HG02852 (cell line): ENCODE measurements around the gene TRIAP1.
"Not testable (repeated sequence)": the region's sequence is repeated elsewhere in the genome, so short reads cannot be mapped to it uniquely, and the experiment has no call there.

Experiments
- ATAC-seq: cut with Tn5 transposase; IDR thresholded peaks from one replicate; pipeline ENCODE4 v1.9.1; 2021; ENCODE audit warnings: mild to moderate bottlenecking, moderate library complexity; ENCODE audit not compliant: unreplicated experiment

Gene TRIAP1

GRCh38 chr12:120468821-120469449 lies 22.8 kb upstream of the TRIAP1 start:
- ATAC-seq = peak; percentile 32

DNA sequence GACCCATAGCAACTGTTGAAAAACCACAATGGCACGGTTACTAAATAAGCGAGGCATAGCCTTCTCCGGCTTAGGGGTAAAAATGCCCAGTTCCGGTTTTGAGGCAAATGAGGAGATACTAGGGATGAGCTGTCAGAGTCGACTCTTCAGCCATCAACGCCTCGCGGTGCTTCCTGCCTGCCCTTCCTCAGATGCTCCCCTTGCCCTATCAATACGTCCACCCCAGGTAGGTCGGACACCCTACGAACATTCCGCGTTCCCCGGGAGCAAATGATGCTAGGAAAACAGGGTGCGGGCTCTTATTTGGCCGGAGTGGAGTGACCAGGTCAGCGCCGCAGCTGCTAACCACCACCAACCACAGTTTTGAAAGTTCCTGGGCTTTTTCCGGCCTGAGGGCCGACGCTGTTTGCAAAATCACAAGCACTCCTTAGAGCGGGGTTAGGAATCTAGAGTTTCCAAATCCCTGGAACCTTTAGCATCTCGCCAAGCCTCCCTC lies 22.2 kb upstream of the TRIAP1 start:
- ATAC-seq = no peak

- ATAC-seq = no peak
Measured at GRCh38 chr12:120467439-120467838, 21.3 kb upstream of the TRIAP1 start.

DNA sequence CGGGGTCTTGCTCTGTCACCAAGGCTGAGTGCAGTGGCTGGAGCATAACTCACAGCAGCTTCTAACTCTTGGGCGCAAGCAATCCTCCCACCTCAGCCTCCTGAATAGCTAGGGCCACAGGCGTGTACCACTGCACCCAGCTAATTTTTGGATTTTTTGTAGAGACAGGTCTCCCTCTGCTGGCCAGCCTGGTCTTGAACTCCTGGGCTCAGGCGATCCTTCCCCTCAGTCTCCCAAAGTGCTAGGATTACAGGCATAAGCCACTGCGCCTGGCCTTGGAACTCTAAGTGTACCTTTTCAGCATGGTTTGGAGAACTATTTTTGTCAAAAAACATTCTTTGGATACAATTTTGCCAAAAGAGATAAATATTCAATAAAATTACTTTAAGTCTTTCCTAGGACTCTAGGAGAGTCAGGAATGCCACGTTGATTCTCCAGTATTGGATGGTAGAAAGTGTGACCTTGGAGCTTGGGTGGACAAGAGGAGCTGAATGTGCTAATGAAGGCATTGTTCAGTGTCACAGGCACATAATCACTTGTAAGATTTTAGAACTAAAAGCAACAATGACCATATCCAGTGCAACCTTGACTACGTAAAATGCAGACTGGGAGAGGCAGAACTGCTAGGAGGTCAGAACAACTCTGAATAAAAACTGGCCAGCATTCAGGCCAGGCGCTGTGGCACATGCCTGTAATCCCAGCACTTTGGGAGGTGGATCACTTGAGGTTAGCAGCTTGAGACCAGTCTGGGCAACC lies 20.6 kb upstream of the TRIAP1 start:
- no peak for ATAC-seq

DNA sequence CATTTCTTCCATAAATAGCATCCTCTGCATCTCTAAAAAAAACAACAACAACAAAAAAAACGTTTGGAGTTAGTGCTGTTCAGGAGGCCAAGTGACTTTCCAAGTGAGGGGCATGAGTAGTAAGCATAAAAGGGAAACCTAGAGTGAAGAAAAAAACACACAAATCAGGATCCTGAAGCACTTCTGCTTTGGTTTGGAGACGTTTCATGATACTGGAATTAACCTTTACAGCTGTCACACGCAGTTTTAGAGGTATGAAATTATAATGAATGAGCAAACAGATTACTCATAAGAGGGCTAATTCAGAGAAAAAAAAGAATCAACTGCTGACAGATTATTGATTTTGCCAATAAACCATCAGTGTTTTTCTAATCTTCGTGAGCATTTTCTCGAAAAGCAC lies 19.6 kb upstream of the TRIAP1 start:
- no peak for ATAC-seq

DNA sequence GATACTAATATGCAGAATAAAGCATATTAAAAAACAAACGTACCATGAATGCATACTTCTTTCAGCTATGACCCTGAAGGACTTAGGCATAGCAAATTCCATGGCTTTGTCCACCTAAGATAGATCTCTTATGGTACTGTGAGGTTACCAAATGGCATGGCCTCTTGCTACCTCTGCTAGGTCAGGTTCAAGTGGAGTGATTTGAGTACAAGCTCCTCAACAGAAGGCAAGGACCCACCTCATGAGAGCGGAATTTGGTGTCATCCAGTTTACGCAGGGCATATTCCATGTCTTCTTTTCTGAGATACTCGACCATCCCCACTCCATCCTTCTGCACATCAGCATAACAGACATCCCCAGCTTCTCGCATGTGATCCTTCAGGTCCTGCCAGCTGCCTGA lies 17.5 kb upstream of the TRIAP1 start:
- ATAC-seq = no peak

DNA sequence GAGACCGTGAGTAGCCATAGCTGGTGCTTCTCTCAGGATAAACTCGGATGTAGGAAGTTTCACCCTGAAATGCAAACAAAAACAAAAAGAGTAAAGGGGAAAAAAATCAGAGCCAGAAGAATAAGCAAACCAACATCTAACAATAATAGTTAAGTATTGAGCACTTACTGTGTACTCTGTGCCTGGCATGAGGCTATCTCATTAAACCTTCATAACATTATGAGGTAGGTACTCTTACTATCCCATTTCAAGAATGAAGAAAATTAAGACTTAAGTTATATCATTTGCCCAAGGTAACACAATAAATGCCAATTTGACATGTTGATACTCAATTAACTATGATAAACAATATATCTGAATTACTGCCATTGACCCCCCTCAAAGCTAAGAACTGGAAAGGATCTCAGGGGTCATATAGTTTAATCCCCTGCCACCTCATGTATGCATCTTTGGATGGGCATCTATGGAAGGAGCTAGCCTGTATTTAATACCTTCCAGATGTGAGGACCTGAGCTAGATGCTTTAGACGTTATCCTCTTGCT lies 16.0 kb upstream of the TRIAP1 start:
- no peak for ATAC-seq

- ATAC-seq = no peak
Measured at GRCh38 chr12:120460157-120460556, 14.0 kb upstream of the TRIAP1 start.

DNA sequence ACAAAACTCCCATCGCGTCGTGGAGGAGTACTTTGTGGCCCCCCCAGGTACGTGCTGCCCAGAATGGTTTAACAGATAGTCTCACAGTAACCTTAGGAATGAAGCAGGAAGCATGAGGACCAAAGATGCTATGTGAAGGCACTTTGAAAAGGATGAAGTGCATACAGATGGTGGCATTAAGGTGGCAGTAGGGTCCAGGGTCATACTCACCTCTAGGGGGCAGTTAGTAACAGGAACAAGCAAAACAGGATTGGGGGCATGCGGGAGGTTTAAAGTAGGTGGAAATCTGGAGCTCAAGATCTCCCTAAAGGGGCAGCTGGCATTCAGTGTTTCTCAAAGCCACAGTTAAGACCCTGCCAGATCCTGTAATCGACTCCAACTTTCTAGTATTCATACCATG lies 10.9 kb upstream of the TRIAP1 start:
- no peak for ATAC-seq

DNA sequence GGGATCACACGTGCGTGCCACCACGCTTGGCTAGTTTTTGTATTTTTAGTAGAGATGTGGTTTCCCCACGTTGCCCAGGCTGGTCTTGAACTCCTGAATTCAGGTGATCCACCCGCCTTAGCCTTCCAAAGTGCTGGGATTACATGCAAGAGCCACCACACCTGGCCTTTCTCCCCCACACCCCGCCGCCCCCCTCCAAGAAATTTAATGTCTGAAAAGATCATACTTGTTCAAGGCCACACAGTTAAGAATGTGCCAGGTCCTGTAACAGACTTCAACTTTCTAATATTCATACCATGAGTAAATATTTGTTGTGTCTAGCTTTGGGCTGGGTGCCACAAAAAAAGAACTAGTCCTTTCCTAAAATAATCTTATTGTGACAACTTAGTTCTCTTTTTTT lies 9.1 kb upstream of the TRIAP1 start:
- no peak for ATAC-seq

DNA sequence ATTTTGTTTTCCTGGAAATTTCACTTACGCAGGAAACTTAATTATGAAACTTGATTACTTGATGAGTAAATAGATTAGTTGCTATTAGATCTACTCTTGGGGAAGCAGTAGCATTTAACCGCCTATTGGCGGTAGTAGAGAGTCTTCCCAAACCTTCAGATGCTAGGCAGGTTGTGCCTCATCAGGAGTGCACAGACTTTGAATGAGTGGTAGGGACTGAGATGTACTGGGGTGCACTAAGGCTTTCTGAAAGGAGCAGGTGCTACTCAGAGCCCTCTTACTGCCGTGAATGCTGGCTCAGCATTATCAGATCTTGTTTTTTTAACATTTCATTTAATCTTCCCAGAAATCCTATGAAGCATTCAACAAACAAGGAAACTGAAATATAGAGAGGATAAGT lies 7.8 kb upstream of the TRIAP1 start:
- no peak for ATAC-seq

- ATAC-seq = no peak
Measured at GRCh38 chr12:120453060-120453750, 7.0 kb upstream of the TRIAP1 start.

DNA sequence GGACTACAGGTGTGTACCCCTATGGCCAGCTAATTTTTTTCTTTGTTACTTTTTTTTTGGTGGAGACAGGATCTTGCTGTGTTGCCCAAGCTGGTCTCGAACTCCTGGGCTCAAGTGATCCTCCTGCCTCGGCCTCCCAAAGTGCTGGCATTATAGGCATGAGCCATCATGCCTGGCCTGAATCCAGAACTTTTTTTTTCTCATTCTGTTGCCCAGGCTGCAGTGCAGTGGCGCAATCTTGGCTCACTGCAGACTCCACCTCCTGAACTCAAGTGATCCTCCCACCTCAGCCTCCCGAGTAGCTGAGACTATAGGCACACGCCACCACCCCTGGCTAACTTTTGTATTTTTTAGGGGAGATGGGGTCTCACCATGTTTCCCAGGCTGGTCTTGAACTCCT lies 6.3 kb upstream of the TRIAP1 start:
- ATAC-seq = not testable (repeated sequence)

DNA sequence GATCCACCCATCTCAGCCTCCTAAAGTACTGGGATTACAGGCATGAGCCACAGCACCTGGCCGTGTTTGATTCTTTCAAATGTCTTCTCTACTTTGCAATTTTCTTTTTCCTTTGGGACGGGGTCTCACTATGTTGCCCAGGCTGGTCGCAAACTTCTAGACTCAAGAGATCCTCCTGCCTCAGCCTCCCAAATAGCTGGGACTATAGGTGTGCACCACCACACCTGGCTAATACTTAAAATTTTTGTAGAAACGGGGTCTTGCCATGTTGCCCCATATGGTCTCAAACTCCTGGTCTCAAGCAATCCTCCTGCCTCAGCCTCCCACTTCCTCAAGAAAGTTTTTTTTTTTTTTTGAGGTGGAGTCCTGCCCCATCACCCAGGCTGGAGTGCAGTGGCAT lies 1.8 kb upstream of the TRIAP1 start:
- ATAC-seq = no peak

- ATAC-seq = not testable (repeated sequence)
Measured at GRCh38 chr12:120446844-120447178, 627 bp upstream of the TRIAP1 start.

- no peak for ATAC-seq
Measured at GRCh38 chr12:120444676-120445075, 1.5 kb downstream of the TRIAP1 start.

GRCh38 chr12:120439646-120440247 lies 6.4 kb downstream of the TRIAP1 start:
- no peak for ATAC-seq

- ATAC-seq = peak; percentile 2
Measured at GRCh38 chr12:120438495-120439198, 7.5 kb downstream of the TRIAP1 start.

DNA sequence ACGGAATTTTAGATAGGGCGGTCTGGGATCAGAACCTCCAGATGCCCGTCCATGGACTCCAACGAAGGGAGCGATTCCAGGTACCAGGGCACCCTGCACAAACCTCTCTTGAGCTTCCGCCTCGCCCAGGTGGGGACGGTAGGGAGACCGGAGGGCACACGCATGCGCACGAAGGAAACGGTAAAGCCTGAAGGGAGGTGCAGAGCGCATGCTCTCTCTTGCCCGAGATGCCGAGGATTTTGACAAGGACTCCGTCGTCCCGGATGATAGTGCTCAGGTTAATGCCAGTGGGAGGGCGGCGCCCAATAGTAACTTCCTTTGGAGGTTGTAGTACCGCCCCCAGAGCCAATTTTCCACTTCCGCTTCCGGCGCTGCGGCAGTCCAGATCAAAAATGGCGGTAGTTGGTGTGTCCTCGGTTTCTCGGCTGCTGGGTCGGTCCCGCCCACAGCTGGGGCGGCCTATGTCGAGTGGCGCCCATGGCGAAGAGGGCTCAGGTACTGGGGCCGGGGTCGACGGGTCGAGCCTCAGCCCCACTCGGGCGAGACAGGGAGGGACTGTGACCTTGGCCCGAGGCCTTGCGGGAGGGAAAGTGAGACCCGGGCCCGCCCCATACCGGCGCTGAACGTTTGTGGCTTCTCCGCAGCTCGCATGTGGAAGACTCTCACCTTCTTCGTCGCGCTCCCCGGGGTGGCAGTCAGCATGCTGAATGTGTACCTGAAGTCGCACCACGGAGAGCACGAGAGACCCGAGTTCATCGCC lies 8.3 kb downstream of the TRIAP1 start, which contains the start of gene COX6A1:
Gene COX6A1, plus strand, starts transcription at position 379 of the 760 bp plus-strand sequence. Its CDS starts 14 bp downstream, at position 393.
- ATAC-seq = peak; percentile 95
